ENCODE measurements around the gene APH1B.

- TF ChIP-seq CTCF (IDR thresholded peaks at IDR 0.05) = no peak
- TF ChIP-seq POLR2A (IDR thresholded peaks at IDR 0.05) = no peak
Observed at GRCh38 chr15:63349621-63350020, 72.2 kb downstream of the APH1B start.

Measured in prostate gland (tissue), 2 donors.